GM18508 (cell line): ENCODE data around the gene C17orf100.

ENCODE experiments used
- ATAC-seq: cut with Tn5 transposase; IDR thresholded peaks from one replicate; pipeline ENCODE4 v1.9.1; 2021; ENCODE audit warnings: moderate number of reproducible peaks; ENCODE audit not compliant: insufficient read depth, unreplicated experiment

Gene C17orf100

DNA sequence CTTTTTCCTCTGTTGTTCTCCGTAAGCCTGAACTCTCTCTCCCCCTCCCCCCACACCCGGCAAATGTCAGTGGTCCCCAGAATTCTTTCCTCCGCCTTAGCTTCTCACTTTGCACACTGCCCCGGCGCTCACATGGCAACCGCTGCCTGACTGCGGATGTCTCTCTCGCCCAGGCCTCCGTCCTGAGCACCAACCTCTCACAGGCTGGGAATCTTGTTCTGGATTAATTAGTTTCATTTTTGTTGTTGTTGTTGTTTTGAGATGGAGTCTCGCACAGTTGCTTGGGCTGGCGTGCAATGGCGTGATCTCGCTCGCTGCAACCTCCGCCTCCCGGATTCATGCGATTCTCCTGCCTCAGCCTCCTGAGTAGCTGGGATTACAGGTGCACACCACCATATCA, 16.7 kb downstream of the C17orf100 start:
- ATAC-seq = no peak

DNA sequence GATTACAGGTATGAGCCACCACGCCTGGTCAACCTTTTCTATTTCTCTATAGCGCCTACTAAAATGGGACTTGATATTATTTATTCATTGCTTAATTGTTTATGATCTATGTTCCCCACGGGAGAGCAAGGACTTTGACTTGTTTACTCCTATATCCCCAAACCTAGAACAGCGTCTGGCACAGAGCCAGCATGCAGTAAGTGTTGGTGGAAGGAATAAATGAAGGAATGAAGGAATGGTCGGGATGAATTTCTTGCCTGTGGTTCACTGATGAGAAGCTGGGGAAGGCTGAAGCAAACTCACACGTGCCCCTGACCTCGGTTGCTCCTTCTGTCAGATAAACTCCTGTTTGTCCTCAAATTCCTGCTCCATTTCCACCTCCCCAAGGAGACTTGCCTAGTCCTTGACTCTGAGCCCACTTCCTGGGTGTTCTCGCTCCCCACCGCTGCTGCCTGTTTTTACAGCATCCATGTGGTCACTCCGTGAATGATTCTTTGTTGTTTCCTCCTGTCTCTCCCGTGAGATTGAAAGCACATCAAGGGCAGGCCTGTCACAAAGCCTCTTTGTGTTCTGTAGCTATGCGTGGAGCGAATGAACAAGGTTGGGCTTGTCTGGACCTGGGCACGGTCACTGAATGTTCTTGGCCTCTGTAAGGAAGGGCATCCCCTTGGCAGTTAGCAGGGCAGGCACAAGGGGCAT, 17.3 kb downstream of the C17orf100 start:
- ATAC-seq = no peak

DNA sequence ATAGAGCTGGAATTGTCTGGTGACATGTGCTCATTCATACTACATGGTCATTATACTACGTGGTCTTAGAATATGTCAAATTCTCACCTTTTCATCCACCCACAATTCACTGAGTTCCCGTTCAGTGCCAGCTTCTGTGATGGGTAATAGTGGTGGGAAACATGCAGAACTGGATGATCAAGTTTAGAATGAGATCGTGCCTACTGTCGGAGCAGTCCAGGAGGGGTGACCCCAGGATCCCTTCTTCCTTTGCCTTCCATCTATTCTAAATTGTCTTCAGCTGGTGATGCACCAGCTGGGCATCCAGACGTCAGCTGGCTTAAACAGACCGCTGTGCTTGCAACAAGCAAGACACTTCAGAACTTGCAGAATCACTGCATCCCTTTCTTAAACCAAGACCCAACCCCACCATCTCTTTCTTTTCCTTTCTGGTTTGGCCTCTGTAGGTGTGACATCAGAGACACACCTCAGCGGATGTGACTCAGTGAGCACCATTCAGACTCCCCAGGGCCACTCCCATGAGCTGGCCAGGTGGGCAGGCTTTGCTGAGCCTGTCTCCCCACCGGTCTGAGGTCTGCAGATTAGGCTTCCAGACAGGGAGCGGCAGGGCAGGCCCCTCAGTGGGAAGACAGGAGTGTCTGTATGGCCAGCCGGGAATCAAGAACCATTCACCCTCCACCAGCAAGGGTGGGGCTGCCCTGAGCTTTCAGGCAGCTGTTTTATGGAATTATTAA, 18.1 kb downstream of the C17orf100 start:
- ATAC-seq = no peak

DNA sequence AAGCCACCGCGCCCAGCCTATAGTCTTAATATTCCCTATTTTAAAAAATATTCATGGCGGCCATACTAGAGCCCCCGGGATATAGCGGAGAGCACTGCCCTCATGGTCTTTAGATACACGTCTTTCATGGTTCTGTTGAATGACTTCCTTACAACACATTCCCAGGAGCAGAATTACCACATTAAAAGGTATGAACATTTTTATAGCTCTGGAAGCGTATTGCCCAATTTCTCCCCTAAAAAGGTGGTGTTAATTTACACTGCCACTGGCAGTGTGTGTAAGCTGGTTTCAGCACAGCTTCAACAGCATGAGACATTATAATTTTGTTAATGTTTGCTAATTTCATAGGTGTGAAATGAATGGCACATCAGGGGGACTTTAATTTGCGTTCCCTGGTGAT, 19.0 kb downstream of the C17orf100 start:
- ATAC-seq = no peak

DNA sequence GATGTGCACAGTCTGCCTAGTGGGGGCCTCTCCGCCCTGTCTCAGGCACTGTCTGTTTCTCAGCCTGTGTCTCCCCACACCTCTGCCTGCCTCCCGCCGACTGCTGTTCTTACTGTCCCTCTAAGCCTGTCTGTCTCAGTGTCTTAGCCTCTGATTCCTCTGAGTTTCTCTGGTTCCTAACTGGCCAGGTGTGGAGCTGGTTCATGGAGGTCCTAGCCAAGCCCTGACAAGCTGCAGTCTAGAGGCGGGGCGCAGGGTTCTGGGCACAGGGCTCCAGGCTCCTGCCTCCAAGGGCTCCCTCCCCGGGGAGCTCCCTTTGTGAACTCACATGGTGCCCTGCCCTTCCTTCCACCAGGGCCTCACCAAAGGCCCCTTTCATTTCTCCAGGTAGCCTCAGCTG, 19.4 kb downstream of the C17orf100 start:
- ATAC-seq = no peak

DNA sequence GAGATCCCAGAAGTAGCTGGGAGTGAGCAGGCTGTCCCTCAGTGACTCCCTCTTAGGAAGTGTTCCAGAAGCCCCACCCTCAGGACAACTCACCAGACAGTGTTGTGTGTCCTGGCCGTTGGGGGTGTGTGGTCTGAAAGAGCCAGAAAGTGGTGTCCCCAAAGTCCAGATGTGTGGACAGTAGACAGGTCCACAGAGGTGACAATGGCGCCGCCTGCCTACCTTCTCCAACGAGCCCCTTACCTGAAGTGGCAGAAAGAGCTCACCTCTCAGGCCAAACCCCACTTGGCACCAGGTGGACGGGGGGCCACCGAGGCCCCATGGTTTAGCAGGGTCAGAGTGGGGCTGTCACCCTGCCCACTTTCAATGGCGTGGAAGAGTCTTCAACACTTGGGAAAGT, 19.9 kb downstream of the C17orf100 start:
- no peak for ATAC-seq

DNA sequence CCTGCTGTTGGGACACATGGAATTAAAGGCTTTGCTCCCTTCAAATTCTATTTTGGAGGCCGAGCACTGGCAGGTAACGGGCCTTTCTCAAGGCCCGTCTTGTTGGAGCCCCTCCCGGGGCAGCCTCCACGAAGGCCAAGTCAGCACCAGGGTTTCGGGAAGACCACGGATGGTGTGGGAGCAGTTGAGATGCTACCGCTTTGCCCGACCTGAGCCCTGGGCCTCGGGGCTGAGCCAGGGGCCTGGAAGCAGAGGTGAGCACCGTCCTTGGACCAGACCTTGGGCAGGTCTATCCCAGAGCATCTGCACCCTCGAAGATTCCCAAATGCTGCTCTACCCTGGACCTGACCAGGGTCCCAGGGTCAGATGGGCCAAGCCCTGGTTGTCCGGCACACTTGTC, 23.0 kb downstream of the C17orf100 start:
- no peak for ATAC-seq

DNA sequence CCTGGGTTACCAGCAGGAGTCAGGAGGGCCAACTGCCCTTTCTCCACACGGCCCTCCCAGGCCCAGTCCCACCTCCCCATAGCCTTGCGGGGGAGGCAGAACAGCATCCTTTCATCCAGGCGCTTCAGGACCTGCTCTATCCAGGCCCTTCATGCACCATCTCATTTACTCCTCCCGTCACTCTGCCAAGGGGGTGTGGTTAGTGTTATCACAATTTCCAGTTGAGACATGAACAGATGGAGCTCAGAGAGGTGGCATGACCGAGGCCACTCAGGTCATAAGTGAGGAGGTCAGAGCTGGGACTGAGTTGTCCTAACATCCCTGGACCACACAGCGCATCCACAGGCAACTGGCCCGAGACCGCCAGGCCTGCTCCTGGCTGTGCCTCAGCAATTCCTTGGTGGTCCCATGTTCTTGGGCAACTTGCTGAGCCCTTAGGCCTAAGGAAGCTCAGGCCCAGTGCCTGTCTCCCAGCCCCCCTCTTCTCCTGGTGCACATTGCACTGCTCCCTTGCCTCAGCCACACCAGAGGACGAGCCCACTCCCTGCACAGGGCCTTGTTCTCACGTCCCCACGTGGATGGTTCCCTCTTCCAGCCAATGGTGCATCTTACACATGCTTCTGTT, 23.8 kb downstream of the C17orf100 start:
- no peak for ATAC-seq

DNA sequence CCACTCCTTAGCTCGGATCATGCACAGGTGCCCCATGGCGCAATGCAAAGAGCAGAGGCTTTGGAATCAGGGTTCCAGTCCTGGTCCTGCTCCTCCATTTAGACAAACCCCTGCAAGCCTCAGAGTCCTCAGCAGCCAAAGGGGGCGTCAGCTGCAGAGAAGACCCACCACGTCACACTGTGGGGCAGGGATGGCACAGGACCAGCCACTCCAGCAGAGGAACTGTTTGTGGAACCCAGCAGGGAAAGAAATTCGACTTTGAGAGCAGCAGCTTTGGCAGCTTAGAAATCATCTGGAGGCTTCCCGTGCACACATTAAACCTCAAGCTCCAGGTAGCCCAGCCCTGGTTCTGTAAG, 25.2 kb downstream of the C17orf100 start:
- ATAC-seq = no peak

DNA sequence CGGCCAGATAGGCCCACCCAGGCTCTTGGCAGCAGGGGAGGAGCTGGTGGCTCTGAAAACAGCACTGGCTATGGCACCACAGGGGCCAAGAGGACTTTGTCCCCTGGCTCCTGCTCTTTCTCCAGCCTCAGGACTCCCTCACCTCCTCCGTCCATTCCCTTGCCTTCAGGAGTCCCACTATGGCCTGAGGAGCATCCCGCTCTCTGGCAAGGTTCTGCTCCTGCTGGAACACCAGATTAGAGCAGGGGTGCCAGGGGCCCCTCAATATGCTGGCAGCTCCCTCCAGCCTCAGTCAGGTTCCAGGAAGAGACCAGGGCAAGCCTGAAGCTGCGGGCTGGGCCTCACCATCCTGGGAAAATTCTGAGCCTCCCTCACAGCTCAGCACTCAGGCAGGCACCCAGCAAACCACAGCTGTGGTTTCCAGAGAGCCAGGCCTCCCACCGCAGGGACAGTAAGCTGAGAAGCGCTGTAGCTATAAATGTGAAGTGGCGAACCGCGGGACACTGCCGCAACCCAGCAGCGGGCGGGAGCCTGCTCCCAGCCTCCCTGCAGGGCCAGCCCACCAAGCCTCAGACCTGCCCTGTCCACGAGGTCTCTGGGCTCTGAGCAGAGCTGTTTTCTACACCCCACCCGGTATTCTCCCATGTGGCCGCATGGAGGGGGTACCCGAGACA, 25.7 kb downstream of the C17orf100 start:
- ATAC-seq = no peak

DNA sequence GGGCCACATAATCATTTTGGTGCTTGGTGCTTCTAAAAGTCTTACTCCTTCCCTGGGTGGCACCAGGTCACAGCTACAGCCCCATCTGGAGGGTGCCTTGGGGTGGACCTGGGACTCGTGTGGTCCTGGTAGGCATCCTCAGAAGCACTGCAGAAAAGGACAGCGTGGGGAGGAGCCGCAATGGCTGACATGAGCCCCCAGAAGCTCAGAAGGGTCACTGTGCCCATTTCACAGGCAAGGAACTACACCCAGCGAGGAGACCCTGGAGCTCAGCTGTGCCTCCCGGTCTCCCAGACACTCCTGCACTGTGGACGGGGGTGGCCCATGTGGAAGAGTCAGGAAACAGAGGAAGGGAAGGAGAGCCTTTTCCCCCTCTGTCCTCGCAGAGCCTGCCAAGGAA, 26.4 kb downstream of the C17orf100 start:
- ATAC-seq = no peak

DNA sequence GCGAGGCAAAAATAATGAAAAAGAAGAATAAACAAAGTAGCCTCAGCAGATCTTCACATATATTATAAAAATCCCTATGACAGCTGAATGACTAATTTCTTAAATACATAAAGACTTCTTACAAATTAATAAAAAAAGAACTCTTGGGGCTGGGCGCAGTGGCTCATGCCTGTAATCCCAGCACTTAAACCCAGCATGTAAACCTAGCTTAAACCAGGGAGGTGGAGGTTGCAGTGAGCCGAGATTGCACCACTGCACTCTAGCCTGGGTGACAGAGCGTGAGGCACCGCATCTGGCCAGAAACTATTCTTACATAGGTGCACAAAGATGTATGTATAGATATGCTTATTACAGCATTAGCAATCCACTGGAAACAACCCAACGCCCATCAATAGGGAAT, 27.7 kb downstream of the C17orf100 start:
- no peak for ATAC-seq

DNA sequence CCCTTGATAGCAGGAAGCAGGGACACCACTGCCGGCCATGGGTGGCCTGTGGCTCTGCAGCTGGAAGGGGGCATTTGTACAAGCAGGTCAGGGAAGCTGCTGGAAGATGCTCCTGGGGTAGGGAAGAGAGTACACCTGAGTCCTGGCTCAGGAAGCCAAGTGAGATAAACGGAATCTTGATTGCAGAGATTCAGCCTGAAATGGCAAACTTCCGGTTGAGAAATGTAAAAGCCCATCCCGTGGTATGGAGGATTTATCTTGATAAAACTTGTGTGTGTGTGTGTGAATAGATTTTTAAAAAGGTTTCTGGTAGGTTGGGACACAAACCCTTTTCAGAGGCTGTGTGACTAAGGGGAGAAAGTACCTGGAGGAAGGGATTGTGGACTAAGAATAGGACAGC, 29.6 kb downstream of the C17orf100 start:
- ATAC-seq = no peak

DNA sequence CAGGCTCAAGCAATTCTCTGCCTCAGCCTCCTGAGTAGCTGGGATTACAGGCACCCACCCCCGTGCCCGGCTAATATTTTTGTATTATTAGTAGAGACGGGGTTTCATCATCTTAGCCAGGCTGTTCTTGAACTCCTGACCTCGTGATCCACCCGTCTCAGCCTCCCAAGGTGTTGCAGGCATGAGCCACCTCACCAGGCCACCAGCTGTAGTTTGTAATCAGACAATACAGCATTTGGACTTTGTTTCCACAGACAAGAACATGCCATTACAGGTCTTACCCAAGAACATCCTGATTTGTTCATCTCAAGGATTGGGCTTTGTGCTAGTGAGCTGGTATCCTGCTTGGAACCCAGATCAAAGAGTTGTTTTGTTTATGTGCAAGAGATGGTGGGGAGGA, 30.1 kb downstream of the C17orf100 start:
- ATAC-seq = no peak

DNA sequence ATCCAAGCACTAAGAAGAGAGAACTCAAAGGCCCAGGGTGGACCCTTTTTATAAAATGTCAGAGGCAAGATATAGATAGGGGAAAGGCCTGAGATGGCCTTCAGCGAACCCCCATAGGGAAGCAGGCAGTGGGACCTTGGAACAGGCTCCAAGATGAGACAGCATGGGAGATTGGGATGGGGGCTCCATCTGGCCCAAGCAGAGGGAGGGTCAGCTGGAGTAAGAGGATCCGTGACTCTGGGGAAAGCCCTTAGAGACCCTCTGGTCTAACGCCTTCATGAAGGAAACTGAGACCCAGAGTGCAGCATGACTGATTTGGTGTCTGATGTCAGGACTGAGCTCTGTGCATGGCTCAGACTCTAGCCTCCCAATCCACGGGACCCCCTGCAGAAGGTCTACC, 30.8 kb downstream of the C17orf100 start:
- ATAC-seq = no peak

DNA sequence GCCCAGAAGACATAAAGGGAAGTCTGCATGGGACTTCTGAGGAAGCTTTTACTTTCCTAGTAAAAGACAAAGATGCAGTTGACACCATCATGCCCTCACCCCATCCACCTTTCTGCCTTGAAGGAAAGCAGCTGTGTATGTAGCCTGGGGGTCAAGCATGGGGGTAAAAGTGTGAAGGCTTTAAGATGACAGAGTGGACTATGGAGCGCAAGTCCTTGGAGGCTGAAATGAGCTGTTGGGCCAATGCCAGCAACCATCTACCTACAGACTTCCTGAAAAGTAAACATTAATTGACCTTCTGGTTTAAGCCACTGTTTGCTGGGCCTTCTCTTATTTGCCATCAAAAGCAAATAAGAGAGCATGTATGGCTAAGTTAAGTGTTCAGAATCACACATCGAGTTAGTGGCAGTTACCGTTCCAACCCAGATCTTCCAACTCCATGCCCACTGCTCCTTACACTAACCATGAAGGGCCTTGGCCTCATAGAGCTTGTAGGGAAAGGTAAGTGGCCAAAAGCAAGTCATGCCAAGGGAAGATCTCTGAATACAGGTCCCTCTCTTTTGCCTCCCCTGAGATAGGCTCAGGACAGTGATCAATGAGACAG, 31.6 kb downstream of the C17orf100 start:
- no peak for ATAC-seq

DNA sequence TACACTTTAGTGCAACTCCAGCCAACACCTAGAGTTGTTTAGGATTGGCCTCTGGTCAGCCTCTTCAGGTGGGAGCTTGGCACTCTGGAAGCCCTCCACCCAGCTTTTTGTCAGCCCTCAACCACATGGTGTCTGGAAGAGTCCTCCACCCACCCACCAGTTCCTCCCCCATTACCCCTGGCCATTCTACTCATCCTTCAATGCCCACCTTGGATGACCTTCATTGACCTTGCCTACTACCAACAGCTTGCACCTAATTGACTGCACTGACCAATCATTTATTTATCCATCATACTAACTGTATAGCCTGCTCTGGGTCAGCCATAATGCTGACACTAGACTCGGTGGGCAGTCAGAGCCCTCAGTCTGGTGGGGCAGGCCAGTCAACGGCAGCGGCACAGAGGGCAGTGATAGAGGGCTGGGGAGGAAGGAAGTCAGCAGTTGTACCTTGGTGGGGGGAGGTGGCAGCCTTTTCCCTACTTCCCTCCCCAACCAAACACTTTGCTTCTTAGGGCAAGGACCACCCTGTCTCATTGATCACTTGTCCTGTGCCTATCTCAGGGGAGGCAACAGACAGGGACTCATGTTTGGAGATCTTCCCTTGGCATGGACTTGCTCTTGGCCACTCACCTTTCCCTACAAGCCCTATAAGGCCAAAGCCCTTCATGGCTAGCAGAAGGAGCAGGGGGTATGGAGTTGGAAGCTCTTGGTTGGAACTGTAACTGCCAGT, 32.3 kb downstream of the C17orf100 start:
- no peak for ATAC-seq

DNA sequence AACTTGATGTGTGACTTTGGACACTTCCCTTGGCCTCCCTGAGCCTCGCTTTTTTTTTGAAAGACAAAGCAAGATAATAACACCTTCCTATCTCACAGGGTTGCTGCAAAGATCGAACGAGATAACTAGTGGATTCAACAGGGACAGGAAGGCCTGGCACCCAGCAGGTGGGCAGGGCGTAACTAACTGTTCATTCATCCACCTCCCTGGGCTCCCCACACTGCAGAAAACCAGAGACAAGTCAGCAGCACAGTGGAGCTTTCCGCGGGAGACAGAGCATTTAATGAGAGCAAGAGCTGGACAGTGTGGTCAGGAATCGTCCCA, 32.9 kb downstream of the C17orf100 start:
- ATAC-seq = no peak

DNA sequence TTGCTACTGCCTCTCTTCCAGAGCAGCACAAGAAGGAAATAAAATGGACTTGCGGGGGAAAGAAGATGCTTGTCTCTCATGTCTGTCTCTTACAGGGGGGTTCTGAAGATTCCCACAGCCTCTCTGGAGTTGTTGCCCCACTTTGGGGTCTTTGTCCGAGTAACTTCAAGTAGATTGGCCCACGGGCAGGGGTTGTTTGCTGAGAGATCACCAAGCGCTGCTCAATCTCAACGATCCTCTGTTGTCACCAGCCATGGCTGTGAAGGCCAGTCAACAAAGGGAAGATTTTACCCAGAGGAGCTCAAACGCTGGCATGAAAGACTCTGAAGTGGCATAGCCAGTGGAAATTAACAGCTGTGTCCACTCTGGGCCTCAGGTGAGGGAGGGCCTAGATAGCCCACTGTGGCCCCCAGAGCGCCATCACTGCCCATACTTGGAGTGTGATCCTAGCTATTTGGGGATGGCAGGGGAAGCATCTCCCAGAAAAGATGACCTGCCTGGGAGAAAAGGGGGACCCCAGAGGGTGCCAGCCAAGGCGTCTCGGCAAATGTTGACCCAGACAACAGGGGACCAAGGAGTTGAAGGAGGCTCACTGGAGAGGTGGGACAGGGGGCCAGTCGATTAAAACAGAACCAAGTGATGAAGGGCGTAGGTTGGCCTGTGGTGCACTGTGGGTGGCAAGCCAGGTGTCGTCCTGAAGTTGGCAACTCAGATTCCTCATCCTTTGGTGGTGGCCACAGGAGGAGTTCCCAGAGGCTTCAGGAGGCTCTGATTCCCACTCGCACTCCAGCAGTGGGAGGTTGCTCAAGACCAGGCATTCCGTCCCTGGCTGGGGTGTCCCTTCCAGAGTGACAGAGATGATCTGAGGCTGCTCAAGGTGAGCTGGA, 33.6 kb downstream of the C17orf100 start:
- ATAC-seq = no peak
